Natural killer cell (primary cell): Measurements from ENCODE around the gene MXD4. TPM values are rescaled to one million over a fixed set of nuclear protein-coding genes. Genes with fewer than 3 reads are reported as not detected.

Experiments used
- ATAC-seq, 3 donors: fragments of 150-1000 bp in 2 of 3; fragments of 200-7000 bp in 1 of 3; cut with Tn5 transposase; 1 replicate in 1 of 3; 2 replicates in 2 of 3; pipeline ENCODE4 v1.10.0; 2021; ENCODE audit warnings: mild to moderate bottlenecking in 2 of 3, moderate library complexity in 2 of 3
- DNase-seq, 2 donors: peaks; one replicate each; pipeline versions ENCODE4 v3.0.0 to v3.0.0-alpha.2; 2013 to 2021; ENCODE audit warnings: mixed read lengths in 1 of 2
- H3K27ac ChIP-seq: one replicate; pipeline ENCODE4 v1.5.1; 2013; ENCODE audit warnings: mild to moderate bottlenecking, low read length
- H3K27me3 ChIP-seq: one replicate; pipeline ENCODE4 v1.6.1; 2013; ENCODE audit warnings: low read length; ENCODE audit not compliant: control insufficient read depth, insufficient read depth
- H3K36me3 ChIP-seq: one replicate; pipeline ENCODE4 v1.6.1; 2013; ENCODE audit warnings: low read length; ENCODE audit not compliant: control insufficient read depth, insufficient read depth
- H3K4me1 ChIP-seq: one replicate; pipeline ENCODE4 v1.6.1; 2013; ENCODE audit warnings: low read length; ENCODE audit not compliant: control insufficient read depth, insufficient read depth
- H3K4me3 ChIP-seq: one replicate; pipeline ENCODE4 v1.5.1; 2013; ENCODE audit warnings: low read length
- H3K9me3 ChIP-seq: one replicate; pipeline ENCODE4 v1.6.1; 2013; ENCODE audit warnings: low read length; ENCODE audit not compliant: control insufficient read depth, insufficient read depth
- H3K27ac Mint-ChIP-seq, 2 donors: one replicate each; pipeline ENCODE4 v1.8.0; 2022; ENCODE audit warnings: mild to moderate bottlenecking in 2 of 2, mixed read lengths in 2 of 2, moderate library complexity in 1 of 2
- H3K27me3 Mint-ChIP-seq, 2 donors: one replicate each; pipeline ENCODE4 v1.8.0; 2022; ENCODE audit warnings: low read depth in 2 of 2, mixed read lengths in 2 of 2
- H3K36me3 Mint-ChIP-seq: one replicate; pipeline ENCODE4 v1.8.0; 2022; ENCODE audit warnings: mixed read lengths
- H3K4me1 Mint-ChIP-seq, 2 donors: one replicate each; pipeline ENCODE4 v1.8.0; 2022; ENCODE audit warnings: mixed read lengths in 2 of 2
- H3K4me3 Mint-ChIP-seq: one replicate; pipeline ENCODE4 v1.8.0; 2022; ENCODE audit warnings: mild to moderate bottlenecking, moderate library complexity, mixed read lengths
- H3K9me3 Mint-ChIP-seq, 2 donors: one replicate each; pipeline ENCODE4 v1.8.0; 2022; ENCODE audit warnings: mixed read lengths in 2 of 2
- CTCF ChIP-seq: fragments of 200-600 bp; IDR thresholded peaks from one replicate; pipeline ENCODE4 v1.8.0; 2022; ENCODE audit warnings: antibody characterized with exemption
- WGBS: methylation state at CpG from one replicate; pipeline ENCODE4 v1.1.7; 2013; ENCODE audit warnings: missing lambda C conversion rate; ENCODE audit not compliant: insufficient coverage; 5-methylcytosine and 5-hydroxymethylcytosine counted together
- intact Hi-C: fragments of 100-400 bp; cut with micrococcal nuclease; formaldehyde crosslinking; loops from one replicate; pipeline ENCODE4 v1.14.2; 2022
- total RNA-seq, 4 donors: library from RNA; stranded (reverse); fragments of 120-200 nt in 1 of 4; gene quantifications; one replicate each; pipeline versions ENCODE4 v1.2.3 to v1.2.4, GENCODE V29; 2013 to 2022

Gene MXD4
- total RNA-seq, 3 donors from 2014 or later (not counting 1 experiment from before 2014, with no cell fraction given) = 141 to 172 (median 166) TPM

- no peak for TF ChIP-seq CTCF
- H3K27me3 Mint-ChIP-seq = no peaks in the 10 kb centered on the region
- peaks cover 14% of the 10 kb centered on the region for H3K36me3 Mint-ChIP-seq
- peaks cover 6 to 11% of the 10 kb centered on the region in 2 donors for H3K4me1 Mint-ChIP-seq
- ATAC-seq = no peak
- H3K27me3 ChIP-seq = no peaks in the 10 kb centered on the region
- intact Hi-C loops = no loop called here
- no peak for DNase-seq
- no peak overlapping the region for H3K27ac ChIP-seq
- no peak overlapping the region for H3K4me3 Mint-ChIP-seq
- no peaks in the 10 kb centered on the region for H3K9me3 Mint-ChIP-seq
- no peak overlapping the region for H3K4me3 ChIP-seq
- H3K4me1 ChIP-seq = no peaks in the 10 kb centered on the region
- H3K9me3 ChIP-seq = peaks cover 2% of the 10 kb centered on the region
- no peaks in the 10 kb centered on the region for H3K36me3 ChIP-seq
- WGBS = 94% methylated on average over 19 of the region's 19 CpGs
- H3K27ac Mint-ChIP-seq = no peak overlapping the region
Observed at GRCh38 chr4:2303121-2303685, 41.3 kb upstream of the MXD4 start.

- Histone ChIP-seq H3K27me3 (no peaks in the 10 kb centered on the region), H3K36me3 (no peaks in the 10 kb centered on the region), H3K4me3 (no peak overlapping the region), H3K4me1 (no peaks in the 10 kb centered on the region), H3K9me3 (peaks cover 2% of the 10 kb centered on the region), H3K27ac (no peak overlapping the region)
- DNase-seq = no peak
- no peak for TF ChIP-seq CTCF
- no peaks in the 10 kb centered on the region for H3K27me3 Mint-ChIP-seq
- no peak for ATAC-seq
- H3K4me1 Mint-ChIP-seq = peaks cover 6 to 14% of the 10 kb centered on the region in 2 donors
- no peak overlapping the region for H3K4me3 Mint-ChIP-seq
- peaks cover 14% of the 10 kb centered on the region for H3K36me3 Mint-ChIP-seq
- 94% methylated on average over 27 of the region's 28 CpGs for WGBS
- H3K27ac Mint-ChIP-seq = no peak overlapping the region
- intact Hi-C loops = no loop called here
- H3K9me3 Mint-ChIP-seq = no peaks in the 10 kb centered on the region
Observed at GRCh38 chr4:2302387-2303119, 40.6 kb upstream of the MXD4 start.

GRCh38 chr4:2301806-2302205 is 39.9 kb upstream of the MXD4 start:
- 96% methylated on average over 16 of the region's 19 CpGs for WGBS
- TF ChIP-seq CTCF = no peak
- H3K4me1 ChIP-seq = no peaks in the 10 kb centered on the region
- Mint-ChIP-seq H3K4me1 (peaks cover 6 to 17% of the 10 kb centered on the region in 2 donors), H3K36me3 (peaks cover 8% of the 10 kb centered on the region), H3K27ac (no peak overlapping the region), H3K9me3 (no peaks in the 10 kb centered on the region), H3K4me3 (no peak overlapping the region), H3K27me3 (no peaks in the 10 kb centered on the region)
- ATAC-seq (no peak), DNase-seq (no peak)
- H3K27me3 ChIP-seq = no peaks in the 10 kb centered on the region
- H3K36me3 ChIP-seq = no peaks in the 10 kb centered on the region
- H3K9me3 ChIP-seq = peaks cover under 1% of the 10 kb centered on the region
- H3K27ac ChIP-seq = no peak overlapping the region
- intact Hi-C loops = no loop called here
- no peak overlapping the region for H3K4me3 ChIP-seq
